Measurements from ENCODE around the gene COL20A1.

Gene COL20A1

DNA sequence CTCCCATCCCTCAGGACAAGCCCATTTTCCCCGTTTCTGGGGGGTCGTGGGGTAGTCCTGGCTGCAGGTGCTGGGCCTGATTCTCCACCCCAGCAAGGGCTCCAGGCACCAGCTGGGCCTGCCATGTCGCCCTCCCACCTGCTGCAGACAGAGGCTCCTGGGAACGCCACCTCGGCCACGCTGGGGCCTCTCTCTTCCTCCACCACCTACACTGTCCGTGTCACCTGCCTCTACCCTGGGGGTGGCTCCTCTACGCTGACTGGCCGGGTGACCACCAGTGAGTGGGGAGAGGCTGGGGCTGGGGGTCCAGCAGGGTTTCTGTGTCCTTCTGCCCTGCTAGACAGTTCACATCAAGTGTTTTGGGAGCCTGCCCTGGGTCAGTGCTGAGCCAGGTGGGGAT is 19.3 kb downstream of the COL20A1 start:
- no peak for TF ChIP-seq ZFX (IDR thresholded peaks at IDR 0.05)
- TF ChIP-seq, protein P1, sequence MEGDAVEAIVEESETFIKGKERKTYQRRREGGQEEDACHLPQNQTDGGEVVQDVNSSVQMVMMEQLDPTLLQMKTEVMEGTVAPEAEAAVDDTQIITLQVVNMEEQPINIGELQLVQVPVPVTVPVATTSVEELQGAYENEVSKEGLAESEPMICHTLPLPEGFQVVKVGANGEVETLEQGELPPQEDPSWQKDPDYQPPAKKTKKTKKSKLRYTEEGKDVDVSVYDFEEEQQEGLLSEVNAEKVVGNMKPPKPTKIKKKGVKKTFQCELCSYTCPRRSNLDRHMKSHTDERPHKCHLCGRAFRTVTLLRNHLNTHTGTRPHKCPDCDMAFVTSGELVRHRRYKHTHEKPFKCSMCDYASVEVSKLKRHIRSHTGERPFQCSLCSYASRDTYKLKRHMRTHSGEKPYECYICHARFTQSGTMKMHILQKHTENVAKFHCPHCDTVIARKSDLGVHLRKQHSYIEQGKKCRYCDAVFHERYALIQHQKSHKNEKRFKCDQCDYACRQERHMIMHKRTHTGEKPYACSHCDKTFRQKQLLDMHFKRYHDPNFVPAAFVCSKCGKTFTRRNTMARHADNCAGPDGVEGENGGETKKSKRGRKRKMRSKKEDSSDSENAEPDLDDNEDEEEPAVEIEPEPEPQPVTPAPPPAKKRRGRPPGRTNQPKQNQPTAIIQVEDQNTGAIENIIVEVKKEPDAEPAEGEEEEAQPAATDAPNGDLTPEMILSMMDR (conservative IDR thresholded peaks at IDR 0.05), result no peak

DNA sequence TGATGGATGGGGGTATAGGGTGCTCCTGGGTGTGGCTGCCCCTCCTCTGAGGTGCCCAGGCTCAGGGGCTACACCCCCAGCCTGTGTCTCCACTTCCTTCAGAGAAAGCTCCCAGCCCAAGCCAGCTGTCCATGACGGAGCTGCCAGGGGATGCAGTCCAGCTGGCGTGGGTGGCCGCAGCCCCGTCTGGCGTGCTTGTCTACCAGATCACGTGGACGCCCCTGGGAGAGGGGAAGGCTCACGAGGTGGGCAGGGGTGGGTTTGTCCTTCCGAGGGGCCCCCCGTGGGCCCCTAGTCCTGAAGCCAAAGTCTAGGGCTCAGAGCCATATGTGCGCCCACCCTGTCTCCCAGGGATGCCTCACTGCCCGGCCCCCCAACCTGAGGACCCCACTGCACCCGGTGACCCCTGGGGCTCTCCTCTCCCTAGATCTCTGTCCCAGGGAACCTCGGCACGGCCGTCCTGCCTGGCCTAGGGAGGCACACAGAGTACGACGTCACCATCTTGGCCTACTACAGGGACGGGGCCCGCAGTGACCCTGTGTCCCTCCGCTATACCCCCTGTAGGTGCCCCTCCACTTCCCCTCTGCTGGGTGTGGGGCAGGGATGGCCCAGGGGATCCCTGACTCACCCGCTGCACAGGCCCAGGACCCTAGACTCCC is 19.8 kb downstream of the COL20A1 start:
- no peak for TF ChIP-seq ZFX (IDR thresholded peaks at IDR 0.05)
- TF ChIP-seq, protein P1 (conservative IDR thresholded peaks at IDR 0.05), result no peak
- no peak overlapping the region for H3K27ac ChIP-seq

More for the DNA sequence above, 19.3 kb downstream of the COL20A1 start:
- no peak overlapping the region for H3K27ac ChIP-seq

DNA sequence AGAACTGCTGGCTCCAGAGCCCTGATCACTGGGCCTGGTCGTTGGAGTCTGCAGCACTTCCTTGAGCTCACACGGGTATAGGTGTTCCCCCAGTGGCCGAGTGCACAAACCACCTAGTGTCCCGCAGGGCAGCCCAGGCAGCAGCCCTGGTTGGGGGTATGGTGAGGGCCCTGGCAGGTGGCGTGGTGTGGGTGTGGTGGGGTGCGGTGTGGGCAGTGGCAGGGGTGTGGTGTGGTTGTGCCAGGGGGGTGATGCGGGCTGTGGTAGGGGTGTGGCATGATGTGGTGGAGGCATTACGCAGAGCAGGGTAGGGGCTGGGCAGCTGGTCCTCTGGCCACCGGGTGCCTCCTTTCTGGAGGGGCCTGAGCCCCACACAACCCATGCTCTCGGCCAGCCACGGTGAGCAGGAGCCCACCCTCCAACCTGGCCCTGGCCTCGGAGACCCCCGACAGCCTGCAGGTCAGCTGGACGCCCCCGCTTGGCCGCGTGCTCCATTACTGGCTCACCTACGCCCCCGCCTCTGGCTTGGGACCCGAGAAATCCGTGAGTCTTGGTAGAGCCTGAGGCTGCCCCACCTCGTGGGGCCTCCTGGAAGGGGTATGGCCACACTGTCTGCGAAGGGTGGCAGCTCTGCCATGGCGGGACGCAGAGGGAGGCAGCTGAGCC is 20.5 kb downstream of the COL20A1 start:
- TF ChIP-seq, protein P1 (conservative IDR thresholded peaks at IDR 0.05), result no peak
- no peak for TF ChIP-seq ZFX (IDR thresholded peaks at IDR 0.05)
- no peak overlapping the region for H3K27ac ChIP-seq

DNA sequence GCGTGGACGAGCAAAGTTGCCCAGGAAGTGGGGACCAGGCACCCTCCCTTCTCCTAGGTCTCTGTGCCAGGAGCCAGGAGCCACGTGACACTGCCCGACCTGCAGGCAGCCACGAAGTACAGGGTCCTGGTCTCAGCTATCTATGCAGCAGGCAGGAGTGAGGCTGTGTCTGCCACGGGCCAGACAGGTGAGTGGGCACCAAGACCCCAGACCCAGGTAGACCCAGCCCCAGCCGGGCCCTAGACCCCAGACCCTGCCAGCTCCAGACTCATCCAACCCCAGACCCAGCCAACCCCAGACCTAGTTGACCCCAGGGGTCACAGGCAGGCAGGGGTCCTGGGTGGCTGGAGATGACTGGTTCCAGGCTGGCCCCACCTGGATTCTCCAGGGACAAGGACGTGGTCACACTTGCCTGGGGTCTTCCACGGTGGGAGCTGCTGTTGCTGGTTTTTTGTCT is 21.1 kb downstream of the COL20A1 start:
- no peak overlapping the region for H3K27ac ChIP-seq
- TF ChIP-seq, protein P1 (conservative IDR thresholded peaks at IDR 0.05), result no peak
- TF ChIP-seq ZFX (IDR thresholded peaks at IDR 0.05), result no peak

DNA sequence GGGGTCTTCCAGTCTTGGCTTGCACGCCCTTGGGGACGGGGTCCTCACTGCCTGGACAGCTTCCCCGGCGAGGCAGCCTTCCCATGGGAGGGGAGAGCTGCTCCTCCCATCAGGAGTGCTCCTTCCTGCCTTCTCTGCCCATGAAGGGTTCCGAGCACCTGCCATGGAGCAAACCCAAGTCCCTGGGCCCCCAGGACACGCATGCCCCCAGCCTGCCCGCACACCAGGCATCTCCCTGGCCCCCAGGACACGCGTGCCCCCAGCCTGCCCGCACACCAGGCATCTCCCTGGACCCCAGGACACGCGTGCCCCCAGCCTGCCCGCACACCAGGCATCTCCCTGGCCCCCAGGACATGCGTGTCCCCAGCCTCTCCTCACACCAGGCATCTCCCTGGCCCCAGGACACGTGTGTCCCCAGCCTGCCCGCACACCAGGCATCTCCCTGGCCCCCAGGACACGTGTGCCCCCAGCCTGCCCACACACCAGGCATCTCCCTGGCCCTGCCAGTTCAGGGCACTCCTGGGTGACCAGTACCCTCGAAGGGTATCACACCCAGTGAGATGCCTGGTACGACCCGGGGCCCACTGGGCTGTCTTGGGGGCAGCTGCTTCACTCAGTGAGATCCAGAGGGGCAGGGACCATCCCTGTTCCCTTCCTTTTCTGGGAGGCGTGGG is 21.7 kb downstream of the COL20A1 start:
- H3K27ac ChIP-seq, result no peak overlapping the region
- no peak for TF ChIP-seq ZFX (IDR thresholded peaks at IDR 0.05)
- TF ChIP-seq, protein P1 (conservative IDR thresholded peaks at IDR 0.05), result no peak

DNA sequence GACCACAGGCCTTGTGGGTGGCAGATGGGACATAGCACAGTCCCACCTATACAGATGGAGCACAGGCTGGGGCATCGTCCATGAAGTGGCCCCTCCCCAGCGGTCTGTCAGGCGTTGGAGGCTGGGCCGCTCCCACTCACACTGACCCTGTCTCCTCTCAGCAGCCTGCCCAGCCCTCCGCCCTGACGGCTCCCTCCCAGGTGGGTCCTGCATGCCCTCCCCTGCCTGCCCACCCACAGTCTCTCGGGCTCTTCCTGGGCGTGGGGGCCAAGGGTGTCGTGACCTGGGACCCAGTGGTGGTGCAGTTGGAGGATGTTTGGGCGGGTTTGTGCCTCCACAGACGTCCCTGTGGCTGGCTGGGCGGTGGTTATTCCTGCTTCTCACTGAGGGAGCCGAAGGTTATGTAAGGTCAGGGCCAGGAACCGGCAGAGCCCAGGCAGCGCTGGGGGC is 22.3 kb downstream of the COL20A1 start:
- no peak overlapping the region for H3K27ac ChIP-seq
- TF ChIP-seq, protein P1 (conservative IDR thresholded peaks at IDR 0.05), result no peak
- TF ChIP-seq ZFX (IDR thresholded peaks at IDR 0.05), result no peak
